ENCODE measurements around the gene RDH13.
"Not testable (repeated sequence)": the region's sequence is repeated elsewhere in the genome, so short reads cannot be mapped to it uniquely, and the experiment has no call there.

RDH13 gene

GRCh38 chr19:55034751-55035150 lies 28.2 kb downstream of the RDH13 start:
- TF ChIP-seq EZH2phosphoT487 (IDR thresholded peaks at IDR 0.05; ENCODE audit: borderline replicate concordance) (no peak), CTCF (conservative IDR thresholded peaks at IDR 0.05; ENCODE audit: low read length) (no peak)
- Histone ChIP-seq H3K79me2 (ENCODE audit: insufficient read depth, low read length) (no peaks in the 10 kb centered on the region), H3K4me1 (ENCODE audit: insufficient read depth, low read length, poor library complexity, severe bottlenecking) (no peaks in the 10 kb centered on the region), H4K20me1 (ENCODE audit: insufficient read depth, low read length, poor library complexity, severe bottlenecking) (no peaks in the 10 kb centered on the region), H3K36me3 (ENCODE audit: insufficient read depth, low read length) (no peaks in the 10 kb centered on the region), H3F3A (ENCODE audit: low read depth) (no peaks in the 10 kb centered on the region), H3K9ac (ENCODE audit: low read depth, low read length, poor library complexity, severe bottlenecking) (no peak overlapping the region), H3K4me3 (ENCODE audit: low read length, poor library complexity, severe bottlenecking) (no peak overlapping the region), H3K9me2 (replicated peaks; ENCODE audit: low read depth, low read length) (no peaks in the 10 kb centered on the region), H2AFZ (ENCODE audit: low read length) (no peak overlapping the region), H3K27me3 (ENCODE audit: insufficient read depth, low read length, poor library complexity, severe bottlenecking) (no peaks in the 10 kb centered on the region), H3K9me3 (ENCODE audit: insufficient read depth, low read depth, low read length) (no peaks in the 10 kb centered on the region), H3K4me2 (ENCODE audit: low read depth, low read length, poor library complexity, severe bottlenecking) (no peak overlapping the region)

GRCh38 chr19:55032976-55033643 lies 29.8 kb downstream of the RDH13 start:
- not testable (repeated sequence) for H4K20me1 ChIP-seq (ENCODE audit: insufficient read depth, low read length, poor library complexity, severe bottlenecking); H3K36me3 ChIP-seq (ENCODE audit: insufficient read depth, low read length)

GRCh38 chr19:55032170-55032800 lies 30.7 kb downstream of the RDH13 start:
- Histone ChIP-seq H3K9ac (ENCODE audit: low read depth, low read length, poor library complexity, severe bottlenecking) (no peak overlapping the region), H3K4me3 (ENCODE audit: low read length, poor library complexity, severe bottlenecking) (no peak overlapping the region), H3K9me2 (replicated peaks; ENCODE audit: low read depth, low read length) (no peaks in the 10 kb centered on the region), H3F3A (ENCODE audit: low read depth) (no peaks in the 10 kb centered on the region), H3K36me3 (ENCODE audit: insufficient read depth, low read length) (no peaks in the 10 kb centered on the region), H3K79me2 (ENCODE audit: insufficient read depth, low read length) (no peaks in the 10 kb centered on the region), H3K4me1 (ENCODE audit: insufficient read depth, low read length, poor library complexity, severe bottlenecking) (no peaks in the 10 kb centered on the region), H4K20me1 (ENCODE audit: insufficient read depth, low read length, poor library complexity, severe bottlenecking) (no peaks in the 10 kb centered on the region), H3K9me3 (ENCODE audit: insufficient read depth, low read depth, low read length) (no peaks in the 10 kb centered on the region), H3K27me3 (ENCODE audit: insufficient read depth, low read length, poor library complexity, severe bottlenecking) (no peaks in the 10 kb centered on the region), H3K4me2 (ENCODE audit: low read depth, low read length, poor library complexity, severe bottlenecking) (no peak overlapping the region), H2AFZ (ENCODE audit: low read length) (no peak overlapping the region)
- no peak for TF ChIP-seq CTCF (conservative IDR thresholded peaks at IDR 0.05; ENCODE audit: low read length)
- TF ChIP-seq EZH2phosphoT487 (IDR thresholded peaks at IDR 0.05; ENCODE audit: borderline replicate concordance), result no peak

More at GRCh38 chr19:55032976-55033643, 29.8 kb downstream of the RDH13 start:
- not testable (repeated sequence) for H3F3A ChIP-seq (ENCODE audit: low read depth); H3K9me3 ChIP-seq (ENCODE audit: insufficient read depth, low read depth, low read length); H2AFZ ChIP-seq (ENCODE audit: low read length); H3K4me3 ChIP-seq (ENCODE audit: low read length, poor library complexity, severe bottlenecking); H3K9me2 ChIP-seq (replicated peaks; ENCODE audit: low read depth, low read length); H3K4me2 ChIP-seq (ENCODE audit: low read depth, low read length, poor library complexity, severe bottlenecking); H3K79me2 ChIP-seq (ENCODE audit: insufficient read depth, low read length); H3K4me1 ChIP-seq (ENCODE audit: insufficient read depth, low read length, poor library complexity, severe bottlenecking); H3K9ac ChIP-seq (ENCODE audit: low read depth, low read length, poor library complexity, severe bottlenecking); H3K27me3 ChIP-seq (ENCODE audit: insufficient read depth, low read length, poor library complexity, severe bottlenecking)

- Histone ChIP-seq H3K79me2 (ENCODE audit: insufficient read depth, low read length) (no peaks in the 10 kb centered on the region), H3K9me2 (replicated peaks; ENCODE audit: low read depth, low read length) (no peaks in the 10 kb centered on the region), H3K27me3 (ENCODE audit: insufficient read depth, low read length, poor library complexity, severe bottlenecking) (no peaks in the 10 kb centered on the region), H3K4me3 (ENCODE audit: low read length, poor library complexity, severe bottlenecking) (no peak overlapping the region), H4K20me1 (ENCODE audit: insufficient read depth, low read length, poor library complexity, severe bottlenecking) (no peaks in the 10 kb centered on the region), H3K9me3 (ENCODE audit: insufficient read depth, low read depth, low read length) (no peaks in the 10 kb centered on the region), H2AFZ (ENCODE audit: low read length) (no peak overlapping the region), H3K4me2 (ENCODE audit: low read depth, low read length, poor library complexity, severe bottlenecking) (no peak overlapping the region), H3F3A (ENCODE audit: low read depth) (no peaks in the 10 kb centered on the region), H3K9ac (ENCODE audit: low read depth, low read length, poor library complexity, severe bottlenecking) (no peak overlapping the region), H3K4me1 (ENCODE audit: insufficient read depth, low read length, poor library complexity, severe bottlenecking) (no peaks in the 10 kb centered on the region), H3K36me3 (ENCODE audit: insufficient read depth, low read length) (no peaks in the 10 kb centered on the region)
- TF ChIP-seq EZH2phosphoT487 (IDR thresholded peaks at IDR 0.05; ENCODE audit: borderline replicate concordance) (no peak), CTCF (conservative IDR thresholded peaks at IDR 0.05; ENCODE audit: low read length) (no peak)
These were observed 31.8 kb downstream of the RDH13 start for GRCh38 chr19:55031178-55031577.
